SK-N-SH (cell line): ENCODE results near the gene ING2. TPM values are rescaled to one million over a fixed set of nuclear protein-coding genes. Genes with fewer than 3 reads are reported as not detected.

Experiments
- CTCF ChIA-PET: fragments of 300-600, 350-600 bp; formaldehyde crosslinking; extraction: SDS; loops from one replicate; lab custom pipeline; 2021; lab: Yijun Ruan, JAX
- POLR2A ChIA-PET: fragments of 350-600 bp; sonication (Branson Sonifier 250); formaldehyde crosslinking; extraction: SDS; loops from one replicate; lab custom pipeline; 2020; ENCODE audit warnings: antibody characterized with exemption, inconsistent platforms; lab: Yijun Ruan, JAX
- DNase-seq: peaks from one replicate; pipeline ENCODE4 v3.0.0; 2012
- H2AFZ ChIP-seq: fragments of 200-600 bp; sonication (generic); 2 replicates; pipeline ENCODE4 v1.8.1; 2016; ENCODE audit warnings: antibody characterized with exemption, mild to moderate bottlenecking, low read depth
- H3F3A ChIP-seq: fragments of 200-600 bp; sonication (generic); replicated peaks from 2 replicates; pipeline ENCODE3; 2016; ENCODE audit warnings: antibody characterized with exemption, mild to moderate bottlenecking; ENCODE audit not compliant: insufficient read depth
- H3K27ac ChIP-seq, 2 experiments: fragments of 200-500 bp in 1 of 2; fragments of 200-600 bp in 1 of 2; sonication (Bioruptor generic) in 1 of 2; sonication (generic), shearing (Covaris generic) in 1 of 2; 2 replicates each; pipeline versions ENCODE4 v1.5.1 to v1.6.1; 2014 to 2016; ENCODE audit warnings: low read depth in 2 of 2, inconsistent platforms in 1 of 2, low read length in 1 of 2, mild to moderate bottlenecking in 1 of 2, mixed read lengths in 1 of 2
- H3K27me3 ChIP-seq: fragments of 200-600 bp; sonication (generic), shearing (Covaris generic); 2 replicates; pipeline ENCODE4 v1.6.1; 2016; ENCODE audit warnings: mixed run types; ENCODE audit not compliant: insufficient read depth
- H3K36me3 ChIP-seq, 2 experiments: fragments of 200-500 bp in 1 of 2; fragments of 200-600 bp in 1 of 2; sonication (Bioruptor generic) in 1 of 2; sonication (generic) in 1 of 2; replicated peaks in 1 of 2; 2 replicates each; pipeline versions ENCODE3 to v1.5.1; 2014 to 2016; ENCODE audit warnings: low read length in 1 of 2, mild to moderate bottlenecking in 1 of 2; ENCODE audit not compliant: insufficient read depth in 2 of 2, control insufficient read depth in 1 of 2
- H3K4me1 ChIP-seq, 2 experiments: fragments of 200-500 bp in 1 of 2; fragments of 200-600 bp in 1 of 2; sonication (Bioruptor generic) in 1 of 2; sonication (generic), shearing (Covaris generic) in 1 of 2; 2 replicates each; pipeline versions ENCODE4 v1.5.1 to v1.6.1; 2014 to 2016; ENCODE audit warnings: low read depth in 1 of 2, low read length in 1 of 2, mixed run types in 1 of 2; ENCODE audit not compliant: insufficient read depth in 2 of 2, control insufficient read depth in 1 of 2
- H3K4me2 ChIP-seq: fragments of 200-600 bp; sonication (generic), shearing (Covaris generic); 2 replicates; pipeline ENCODE4 v1.6.1; 2017; ENCODE audit warnings: mixed run types
- H3K4me3 ChIP-seq, 2 experiments: fragments of 200-500 bp in 1 of 2; fragments of 200-600 bp in 1 of 2; sonication (Bioruptor generic) in 1 of 2; sonication (generic), shearing (Covaris generic) in 1 of 2; 2 replicates each; pipeline versions ENCODE4 v1.5.1 to v1.8.1; 2014 to 2016; ENCODE audit warnings: low read depth in 2 of 2, inconsistent platforms in 1 of 2, low read length in 1 of 2, mild to moderate bottlenecking in 1 of 2, mixed read lengths in 1 of 2, moderate library complexity in 1 of 2
- H3K79me2 ChIP-seq: fragments of 200-600 bp; sonication (generic); 2 replicates; pipeline ENCODE4 v1.8.1; 2017; ENCODE audit warnings: mild to moderate bottlenecking; ENCODE audit not compliant: insufficient read depth
- H3K9ac ChIP-seq: fragments of 200-600 bp; sonication (generic); 2 replicates; pipeline ENCODE4 v1.6.1; 2017; ENCODE audit warnings: mixed run types
- H3K9me2 ChIP-seq: fragments of 200-600 bp; sonication (generic); 2 replicates; pipeline ENCODE4 v1.6.1; 2017; ENCODE audit warnings: mixed run types
- H3K9me3 ChIP-seq: fragments of 200-600 bp; sonication (generic); 2 replicates; pipeline ENCODE4 v1.6.1; 2017; ENCODE audit warnings: mixed run types, mild to moderate bottlenecking, moderate library complexity
- H4K20me1 ChIP-seq: fragments of 200-600 bp; sonication (generic); 2 replicates; pipeline ENCODE4 v1.6.1; 2017; ENCODE audit warnings: mild to moderate bottlenecking, mixed run types; ENCODE audit not compliant: insufficient read depth
- GATA2 ChIP-seq: sonication (generic); formaldehyde crosslinking; IDR thresholded peaks from 2 replicates; pipeline ENCODE4 v1.5.0; 2020; ENCODE audit warnings: mild to moderate bottlenecking, missing genetic modification reagents
- MEF2A ChIP-seq: IDR thresholded peaks from 2 replicates; pipeline ENCODE4 v1.4.0; 2012; ENCODE audit warnings: low read depth, borderline replicate concordance
- RAD21 ChIP-seq: IDR thresholded peaks from 2 replicates; pipeline ENCODE4 v1.6.1; 2012; ENCODE audit warnings: mild to moderate bottlenecking, low read length
- RCOR1 ChIP-seq: fragments of 150-350 bp; IDR thresholded peaks from 2 replicates; pipeline ENCODE4 v1.6.1; 2017; ENCODE audit warnings: antibody characterized with exemption, low read length
- RFX5 ChIP-seq: IDR thresholded peaks from 2 replicates; pipeline ENCODE4 v1.6.1; 2012; ENCODE audit warnings: mild to moderate bottlenecking, improper control_type of control experiment, low read length
- RXRA ChIP-seq: IDR thresholded peaks from 2 replicates; pipeline ENCODE4 v1.4.0; 2012; ENCODE audit warnings: low read depth, mild to moderate bottlenecking, borderline replicate concordance
- TCF12 ChIP-seq: IDR thresholded peaks from 2 replicates; pipeline ENCODE4 v1.4.0; 2012
- TEAD4 ChIP-seq: IDR thresholded peaks from 2 replicates; pipeline ENCODE4 v1.4.0; 2012; ENCODE audit warnings: mild to moderate bottlenecking, borderline replicate concordance; ENCODE audit not compliant: insufficient read depth
- WGBS: methylation state at CpG from one replicate; pipeline ENCODE4 v1.1.6; 2017; ENCODE audit warnings: low lambda C conversion rate; 5-methylcytosine and 5-hydroxymethylcytosine counted together
- polyA plus RNA-seq, 3 experiments: library from polyadenylated mRNA; depleted of rRNA; stranded (reverse); fragments of >200 nt; gene quantifications; 2 replicates each; pipeline ENCODE4 v1.2.3, GENCODE V29; 2012
- TF ChIP-seq, protein P1 (sequence below): IDR thresholded peaks from 2 replicates; pipeline ENCODE4; 2012

Gene ING2
- polyA plus RNA-seq, 1 of the 3 experiments (the other 2 are of a cell fraction): 15.1 TPM

DNA sequence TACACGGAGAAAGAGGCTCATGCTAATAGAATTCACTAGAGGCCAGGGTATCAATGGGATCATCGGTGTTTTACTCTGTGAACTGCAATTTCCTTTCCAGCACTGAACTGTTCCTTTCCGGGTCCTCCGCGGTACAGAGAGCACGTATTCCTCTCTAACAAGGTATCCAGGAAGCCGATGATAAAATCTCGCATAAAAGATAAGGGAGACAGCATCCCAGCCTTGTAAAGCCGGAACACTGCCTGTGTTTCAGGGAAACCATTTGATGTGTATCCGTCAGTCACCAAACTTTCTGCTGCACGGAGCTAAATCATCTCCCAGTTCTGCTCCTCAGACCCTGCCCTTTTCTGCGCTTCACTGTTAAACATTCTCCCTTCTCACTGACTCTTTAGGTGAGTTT is 54.0 kb downstream of the ING2 start:
- Histone ChIP-seq H2AFZ (no peak overlapping the region), H3K9me3 (no peaks in the 10 kb centered on the region), H4K20me1 (no peaks in the 10 kb centered on the region), H3K9me2 (no peaks in the 10 kb centered on the region), H3K27me3 (no peaks in the 10 kb centered on the region; the same call in 1 of the 2 replicates), H3K4me1 (peaks cover 0 to 8% of the 10 kb centered on the region in 2 experiments; a peak in 1 of 4 replicates), H3K4me3 (no peak overlapping the region), H3K79me2 (no peaks in the 10 kb centered on the region), H3K27ac (no peak overlapping the region), H3F3A (no peaks in the 10 kb centered on the region), H3K9ac (no peak overlapping the region), H3K4me2 (no peak overlapping the region), H3K36me3 (no peaks in the 10 kb centered on the region)
- TF ChIP-seq MEF2A (no peak), GATA2 (CRISPR knock-in tag) (peak; percentile 53)
- ChIA-PET CTCF (interaction anchor here (0.7 kb wide), 1 partner anchor 526 kb away, joined by 3 read pairs; no protein-coding TSS in a partner anchor), POLR2A (no interaction called here)
- WGBS: 25% methylated on average over 12 of the region's 12 CpGs
- peak; percentile 46 for DNase-seq

- CTCF ChIA-PET: interaction anchor here (0.6 kb wide), 1 partner anchor 358 kb away, joined by 3 read pairs; no protein-coding TSS in a partner anchor
- TF ChIP-seq RXRA (no peak), RFX5 (no peak), TEAD4 (no peak), RCOR1 (no peak), RAD21 (no peak), TCF12 (no peak)
- TF ChIP-seq, protein P1, sequence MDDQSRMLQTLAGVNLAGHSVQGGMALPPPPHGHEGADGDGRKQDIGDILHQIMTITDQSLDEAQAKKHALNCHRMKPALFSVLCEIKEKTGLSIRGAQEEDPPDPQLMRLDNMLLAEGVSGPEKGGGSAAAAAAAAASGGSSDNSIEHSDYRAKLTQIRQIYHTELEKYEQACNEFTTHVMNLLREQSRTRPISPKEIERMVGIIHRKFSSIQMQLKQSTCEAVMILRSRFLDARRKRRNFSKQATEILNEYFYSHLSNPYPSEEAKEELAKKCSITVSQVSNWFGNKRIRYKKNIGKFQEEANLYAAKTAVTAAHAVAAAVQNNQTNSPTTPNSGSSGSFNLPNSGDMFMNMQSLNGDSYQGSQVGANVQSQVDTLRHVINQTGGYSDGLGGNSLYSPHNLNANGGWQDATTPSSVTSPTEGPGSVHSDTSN: no peak
- TF ChIP-seq, all 33 proteins: peak for 0
- H3K4me2 ChIP-seq: no peak overlapping the region
- no peaks in the 10 kb centered on the region for H3F3A ChIP-seq
- H3K36me3 ChIP-seq: no peaks in the 10 kb centered on the region
- no peaks in the 10 kb centered on the region for H3K79me2 ChIP-seq
- H2AFZ ChIP-seq: no peak overlapping the region
- peaks cover 0 to 8% of the 10 kb centered on the region in 2 experiments; a peak in 1 of 4 replicates for H3K4me1 ChIP-seq
- H3K9me2 ChIP-seq: no peaks in the 10 kb centered on the region
- H4K20me1 ChIP-seq: no peaks in the 10 kb centered on the region
- WGBS: 23% methylated on average over 4 of the region's 4 CpGs
- DNase-seq: no peak
- no peak overlapping the region for H3K9ac ChIP-seq
- no peaks in the 10 kb centered on the region for H3K9me3 ChIP-seq
- POLR2A ChIA-PET: no interaction called here
- peaks cover 4% of the 10 kb centered on the region; the same call in 1 of the 2 replicates for H3K27me3 ChIP-seq
- H3K4me3 ChIP-seq: no peak overlapping the region
- H3K27ac ChIP-seq: no peak overlapping the region
Measured at GRCh38 chr4:183561905-183562304, 57.0 kb downstream of the ING2 start.

Other genes starting within 250 kb of the ING2 start
- gene CLDN22, start 184.8 kb upstream of the ING2 start, polyA plus RNA-seq (2012; rRNA removed): 0.05 TPM in 1 of 2 replicates, not detected in the other
- not detected in 2 replicates for gene CLDN24, start 182.6 kb upstream of the ING2 start, polyA plus RNA-seq (2012; rRNA removed)
- 8.3 and 10.6 TPM in 2 replicates for gene CDKN2AIP, start 60.4 kb upstream of the ING2 start, polyA plus RNA-seq (2012; rRNA removed)
- 7.3 and 7.7 TPM in 2 replicates for gene RWDD4, start 154.1 kb downstream of the ING2 start, polyA plus RNA-seq (2012; rRNA removed)
- 18.8 and 35.0 TPM in 2 replicates for gene TRAPPC11, start 154.2 kb downstream of the ING2 start, polyA plus RNA-seq (2012; rRNA removed)